Lung (tissue), 12 donors: ENCODE results near the gene CLN6. TPM values are rescaled to one million over a fixed set of nuclear protein-coding genes. Genes with fewer than 3 reads are reported as not detected.

ENCODE experiments used
- ATAC-seq: fragments of 200-7000 bp; cut with Tn5 transposase; one replicate; pipeline ENCODE4 v1.9.1; 2020; ENCODE audit warnings: moderate number of reproducible peaks; ENCODE audit not compliant: insufficient read depth, low FRiP score
- DNase-seq, 3 donors: peaks; one replicate each; pipeline ENCODE4 v3.0.0-alpha.2; 2013 to 2017
- H3K27ac ChIP-seq, 2 donors: one replicate each; pipeline ENCODE4 v1.5.1; 2013; ENCODE audit warnings: mild to moderate bottlenecking in 2 of 2, moderate library complexity in 2 of 2, control low read depth in 1 of 2, inconsistent platforms in 1 of 2, low read depth in 1 of 2, low read length in 1 of 2
- H3K27me3 ChIP-seq, 3 donors: one replicate each; pipeline ENCODE4 v1.5.1; 2013; ENCODE audit warnings: low read length in 2 of 3; ENCODE audit not compliant: control insufficient read depth in 3 of 3, insufficient read depth in 3 of 3
- H3K36me3 ChIP-seq, 4 donors: one replicate each; pipeline ENCODE4 v1.5.1; 2013; ENCODE audit warnings: low read length in 4 of 4, mild to moderate bottlenecking in 1 of 4, moderate library complexity in 1 of 4; ENCODE audit not compliant: control insufficient read depth in 4 of 4, insufficient read depth in 4 of 4
- H3K4me1 ChIP-seq, 5 donors: one replicate each; pipeline ENCODE4 v1.5.1; 2013; ENCODE audit warnings: low read length in 5 of 5, mild to moderate bottlenecking in 2 of 5, moderate library complexity in 1 of 5; ENCODE audit not compliant: control insufficient read depth in 5 of 5, insufficient read depth in 5 of 5
- H3K4me3 ChIP-seq: one replicate; pipeline ENCODE4 v1.5.1; 2013; ENCODE audit warnings: mild to moderate bottlenecking, control low read depth, moderate library complexity
- H3K9ac ChIP-seq, 2 donors: one replicate each; pipeline ENCODE4 v1.5.1; 2013; ENCODE audit warnings: low read length in 2 of 2, control low read depth in 1 of 2; ENCODE audit not compliant: insufficient read depth in 1 of 2
- H3K9me3 ChIP-seq, 4 donors: one replicate each; pipeline ENCODE4 v1.5.1; 2013; ENCODE audit warnings: low read length in 3 of 4, mild to moderate bottlenecking in 1 of 4, moderate library complexity in 1 of 4; ENCODE audit not compliant: control insufficient read depth in 4 of 4, insufficient read depth in 3 of 4
- WGBS, 2 donors: extraction: QIAGEN DNeasy Blood & Tissue Kit; methylation state at CpG; one replicate each; pipeline ENCODE4 v1.1.7; 2013; 5-methylcytosine and 5-hydroxymethylcytosine counted together
- polyA plus RNA-seq, 2 donors: library from polyadenylated mRNA; stranded (reverse); fragments of 200-250 nt; gene quantifications; one replicate each; pipeline ENCODE4 v1.2.1, GENCODE V29; 2013
- total RNA-seq, 2 donors: library from RNA; depleted of rRNA in 1 of 2; stranded (reverse); fragments of >200 nt in 1 of 2; gene quantifications; one replicate each; pipeline ENCODE4 v1.2.1, GENCODE V29; 2014 to 2021
- TF ChIP-seq, protein P1 (sequence below): IDR thresholded peaks from 2 replicates; pipeline ENCODE4 v1.5.1; 2012; ENCODE audit warnings: mild to moderate bottlenecking; ENCODE audit errors: control extremely low read depth, extremely low read depth
- donor health status: control.
- donor health status: control.
- donor health status: Bipolar disorder and iron deficiency.
- donor health status: healthy.
- donor health status: DM: yes; HTN: yes; CAD: no.

Gene CLN6
- total and polyA plus RNA-seq, 4 donors, result 13.9 to 48.9 (median 42.2) TPM

DNA sequence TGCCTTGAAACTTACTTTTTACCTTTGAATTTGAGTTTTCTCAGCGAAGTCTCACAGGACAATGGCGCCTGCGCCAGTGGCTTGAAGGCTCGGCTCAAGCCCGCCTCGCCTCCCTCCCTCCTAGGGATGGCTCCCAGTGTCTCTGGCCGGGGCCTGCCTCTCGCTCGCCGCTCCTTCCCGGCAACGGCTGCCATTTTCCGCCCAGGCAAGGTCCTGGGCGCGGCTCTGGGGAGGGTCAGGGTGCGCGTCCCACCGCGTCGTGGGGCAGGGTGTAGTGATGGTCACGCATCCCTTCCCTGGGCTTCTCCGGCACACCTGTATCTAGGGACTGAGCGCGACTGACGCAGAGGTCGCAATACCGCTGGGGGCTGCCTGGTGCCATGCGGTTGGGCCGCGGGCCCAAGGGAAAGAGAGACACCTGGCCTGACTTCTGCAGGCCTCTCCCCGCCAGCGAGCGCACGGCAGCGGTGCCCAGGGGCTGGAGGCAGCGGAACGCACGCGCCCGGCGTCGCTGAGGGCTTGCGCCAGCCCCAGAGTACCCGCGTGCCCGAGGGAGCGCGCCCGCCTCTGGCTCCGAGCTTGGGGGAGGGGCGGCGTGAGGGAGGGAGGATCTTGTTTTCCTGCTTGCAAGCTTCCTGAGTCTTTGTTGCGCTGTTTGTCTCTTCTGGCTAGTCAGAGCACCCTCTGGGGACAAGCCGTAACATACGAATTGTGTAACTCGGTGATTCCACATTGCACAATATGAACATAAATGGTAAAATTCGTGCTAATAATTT, 27.3 kb upstream of the CLN6 start:
- DNase-seq (peak; percentile 93 to 96 (median 95)), ATAC-seq (peak; percentile 91)
- WGBS, 2 donors, result 8 to 11% methylated on average over 46 to 57 of the region's 57 CpGs
- Histone ChIP-seq H3K4me1 (peaks cover 0 to 4% (median 2%) of the 10 kb centered on the region in 5 donors), H3K27me3 (no peaks in the 10 kb centered on the region), H3K9me3 (no peaks in the 10 kb centered on the region), H3K36me3 (no peaks in the 10 kb centered on the region), H3K27ac (peak overlapping the region; percentile 82 to 94), H3K4me3 (peak overlapping the region; percentile 46), H3K9ac (peak overlapping the region; percentile 68 to 87)
- TF ChIP-seq, protein P1, sequence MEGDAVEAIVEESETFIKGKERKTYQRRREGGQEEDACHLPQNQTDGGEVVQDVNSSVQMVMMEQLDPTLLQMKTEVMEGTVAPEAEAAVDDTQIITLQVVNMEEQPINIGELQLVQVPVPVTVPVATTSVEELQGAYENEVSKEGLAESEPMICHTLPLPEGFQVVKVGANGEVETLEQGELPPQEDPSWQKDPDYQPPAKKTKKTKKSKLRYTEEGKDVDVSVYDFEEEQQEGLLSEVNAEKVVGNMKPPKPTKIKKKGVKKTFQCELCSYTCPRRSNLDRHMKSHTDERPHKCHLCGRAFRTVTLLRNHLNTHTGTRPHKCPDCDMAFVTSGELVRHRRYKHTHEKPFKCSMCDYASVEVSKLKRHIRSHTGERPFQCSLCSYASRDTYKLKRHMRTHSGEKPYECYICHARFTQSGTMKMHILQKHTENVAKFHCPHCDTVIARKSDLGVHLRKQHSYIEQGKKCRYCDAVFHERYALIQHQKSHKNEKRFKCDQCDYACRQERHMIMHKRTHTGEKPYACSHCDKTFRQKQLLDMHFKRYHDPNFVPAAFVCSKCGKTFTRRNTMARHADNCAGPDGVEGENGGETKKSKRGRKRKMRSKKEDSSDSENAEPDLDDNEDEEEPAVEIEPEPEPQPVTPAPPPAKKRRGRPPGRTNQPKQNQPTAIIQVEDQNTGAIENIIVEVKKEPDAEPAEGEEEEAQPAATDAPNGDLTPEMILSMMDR, result no peak

DNA sequence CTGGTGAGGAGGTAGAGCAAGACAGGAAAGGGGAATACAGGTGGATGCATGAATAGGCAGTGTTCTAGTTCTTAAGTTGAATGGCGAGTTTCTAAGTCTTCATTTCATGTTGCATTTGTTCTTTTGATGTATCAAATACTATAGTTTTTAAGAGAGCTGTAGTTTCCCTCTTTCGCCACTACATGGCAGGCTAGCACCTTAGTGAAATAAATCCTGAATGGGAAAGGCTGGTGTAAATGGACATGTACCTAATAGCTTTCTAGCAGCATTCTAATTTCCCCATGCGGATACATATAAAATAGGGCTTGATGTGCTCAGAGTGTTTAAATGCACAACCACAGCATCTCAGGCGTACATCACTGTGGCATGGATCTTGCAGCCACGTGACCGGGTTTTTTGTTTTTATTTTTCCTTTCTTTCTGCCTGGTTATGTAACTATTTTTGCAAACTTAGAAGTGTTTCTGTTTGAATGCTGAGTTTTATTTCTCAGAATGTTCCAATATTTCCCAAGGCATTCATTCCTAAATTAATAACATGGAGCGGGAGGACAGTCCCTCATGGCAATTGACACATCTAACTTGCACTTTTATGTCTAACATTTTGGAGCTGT, 23.5 kb upstream of the CLN6 start:
- no peak overlapping the region for H3K9ac ChIP-seq
- H3K9me3 ChIP-seq, result no peaks in the 10 kb centered on the region
- TF ChIP-seq, protein P1, result peak; percentile 69
- WGBS, 2 donors, result 34 to 43% methylated on average over 7 of the region's 7 CpGs
- no peak for ATAC-seq
- peak; percentile 51 to 86 (median 84) for DNase-seq
- H3K27me3 ChIP-seq, result no peaks in the 10 kb centered on the region
- H3K36me3 ChIP-seq, result no peaks in the 10 kb centered on the region
- peaks cover 0 to 4% (median 2%) of the 10 kb centered on the region in 5 donors for H3K4me1 ChIP-seq
- H3K27ac ChIP-seq, result no peak overlapping the region
- H3K4me3 ChIP-seq, result no peak overlapping the region

DNA sequence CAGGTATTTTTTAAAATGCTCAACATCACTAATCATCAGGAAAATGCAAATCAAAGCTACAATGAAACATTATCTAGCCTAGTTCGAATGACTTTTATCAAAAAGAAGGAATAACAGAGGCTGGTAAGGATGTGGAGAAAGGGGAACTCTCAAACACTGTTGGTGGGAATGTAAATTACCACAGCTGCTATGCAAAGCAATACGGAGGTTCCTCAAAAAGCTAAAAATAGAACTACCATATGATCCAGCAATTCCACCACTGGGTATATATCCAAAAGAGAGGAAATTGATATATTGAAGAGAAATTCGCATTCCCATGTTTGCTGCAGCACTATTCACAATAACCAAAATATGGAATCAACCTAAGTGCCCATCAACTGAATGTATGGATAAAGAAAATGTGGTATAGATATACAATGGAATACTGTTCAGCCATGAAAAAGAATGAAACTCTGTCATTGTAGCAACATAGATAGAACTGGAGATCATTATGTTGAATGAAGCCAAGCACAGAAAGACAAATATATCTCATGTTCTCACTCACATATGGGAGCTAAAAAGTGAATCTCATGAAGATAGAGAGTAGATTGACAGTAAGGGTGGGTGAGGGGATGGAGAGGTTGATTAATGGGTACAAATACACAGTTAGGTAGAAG, 19.7 kb upstream of the CLN6 start:
- Histone ChIP-seq H3K36me3 (no peaks in the 10 kb centered on the region), H3K27ac (no peak overlapping the region), H3K27me3 (no peaks in the 10 kb centered on the region), H3K9me3 (peaks cover 0 to 6% (median 3%) of the 10 kb centered on the region in 4 donors), H3K4me1 (no peaks in the 10 kb centered on the region), H3K4me3 (no peak overlapping the region), H3K9ac (no peak overlapping the region)
- ATAC-seq, result no peak
- no peak for DNase-seq
- TF ChIP-seq, protein P1, result no peak
- WGBS, 2 donors, result 34 to 54% methylated on average over 3 of the region's 3 CpGs
